ENCODE measurements around the gene VAPA. TPM values are rescaled to one million over a fixed set of nuclear protein-coding genes. Genes with fewer than 3 reads are reported as not detected.

The VAPA gene
- total and polyA plus RNA-seq, 2 donors (not counting 3 experiments of a cell fraction or from before 2014, with no cell fraction given): 105 to 163 TPM

- intact Hi-C loops (cut with micrococcal nuclease): no loop called here
- BruUV-seq (replicated peaks): no TSS peak
- no peak for FAIRE-seq
Observed at GRCh38 chr18:9878783-9879242, 35.0 kb upstream of the VAPA start.

More at GRCh38 chr18:9878783-9879242, 35.0 kb upstream of the VAPA start:
- H3K36me3 ChIP-seq (ENCODE audit: control insufficient read depth in 2 of 2, extremely low read depth in 1 of 2, insufficient read depth in 2 of 2, low read length in 2 of 2): no peaks in the 10 kb centered on the region
- H3K9ac ChIP-seq (replicated peaks; ENCODE audit: extremely low read depth, insufficient read depth, low read length): no peak overlapping the region
- H2AFZ ChIP-seq (ENCODE audit: low read depth, low read length): no peak overlapping the region
- TF ChIP-seq EZH2 (IDR thresholded peaks at IDR 0.05; ENCODE audit: borderline replicate concordance, low read depth, low read length, severe bottlenecking) (no peak), JUN (IDR thresholded peaks at IDR 0.05; ENCODE audit: borderline replicate concordance, insufficient read depth, insufficient read length, low read depth) (no peak), MAX (IDR thresholded peaks at IDR 0.05; ENCODE audit: insufficient read depth, insufficient read length) (no peak), POLR2A (IDR thresholded peaks at IDR 0.05; ENCODE audit: low read depth, low read length) (no peak), GATA2 (IDR thresholded peaks at IDR 0.05; ENCODE audit: insufficient read depth, insufficient read length, low read depth, low read length) (no peak), MYC (IDR thresholded peaks at IDR 0.05; ENCODE audit: low read depth, low read length) (no peak), POLR2AphosphoS5 (IDR thresholded peaks at IDR 0.05; ENCODE audit: insufficient read depth, low read depth, low read length) (no peak), FOS (IDR thresholded peaks at IDR 0.05; ENCODE audit: borderline replicate concordance, insufficient read depth, low read length) (no peak)
- TF ChIP-seq, protein P1, sequence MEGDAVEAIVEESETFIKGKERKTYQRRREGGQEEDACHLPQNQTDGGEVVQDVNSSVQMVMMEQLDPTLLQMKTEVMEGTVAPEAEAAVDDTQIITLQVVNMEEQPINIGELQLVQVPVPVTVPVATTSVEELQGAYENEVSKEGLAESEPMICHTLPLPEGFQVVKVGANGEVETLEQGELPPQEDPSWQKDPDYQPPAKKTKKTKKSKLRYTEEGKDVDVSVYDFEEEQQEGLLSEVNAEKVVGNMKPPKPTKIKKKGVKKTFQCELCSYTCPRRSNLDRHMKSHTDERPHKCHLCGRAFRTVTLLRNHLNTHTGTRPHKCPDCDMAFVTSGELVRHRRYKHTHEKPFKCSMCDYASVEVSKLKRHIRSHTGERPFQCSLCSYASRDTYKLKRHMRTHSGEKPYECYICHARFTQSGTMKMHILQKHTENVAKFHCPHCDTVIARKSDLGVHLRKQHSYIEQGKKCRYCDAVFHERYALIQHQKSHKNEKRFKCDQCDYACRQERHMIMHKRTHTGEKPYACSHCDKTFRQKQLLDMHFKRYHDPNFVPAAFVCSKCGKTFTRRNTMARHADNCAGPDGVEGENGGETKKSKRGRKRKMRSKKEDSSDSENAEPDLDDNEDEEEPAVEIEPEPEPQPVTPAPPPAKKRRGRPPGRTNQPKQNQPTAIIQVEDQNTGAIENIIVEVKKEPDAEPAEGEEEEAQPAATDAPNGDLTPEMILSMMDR (IDR thresholded peaks at IDR 0.05; ENCODE audit: extremely low read depth in 1 of 2, insufficient read depth in 1 of 2, low read depth in 1 of 2, low read length in 2 of 2): no peak
- no peak overlapping the region for H3K4me2 ChIP-seq (ENCODE audit: insufficient read depth, low read length)
- no peaks in the 10 kb centered on the region for H3K9me3 ChIP-seq (replicated peaks; ENCODE audit: control insufficient read depth, insufficient read depth, low read length)
- no peaks in the 10 kb centered on the region for H4K20me1 ChIP-seq (replicated peaks; ENCODE audit: control insufficient read depth, extremely low read depth, insufficient read depth, low read length)
- ChIA-PET CTCF (no interaction called here), POLR2A (no interaction called here)
- H3K79me2 ChIP-seq (ENCODE audit: control insufficient read depth, insufficient read depth, low read length): no peaks in the 10 kb centered on the region
- H3K27me3 ChIP-seq (ENCODE audit: control insufficient read depth in 2 of 2, insufficient read depth in 2 of 2, low read length in 2 of 2): no peaks in the 10 kb centered on the region
- H3K4me1 ChIP-seq (ENCODE audit: control insufficient read depth, extremely low read depth, insufficient read depth, low read length): peaks cover 27% of the 10 kb centered on the region
- dilution Hi-C loops (cut with MboI; ENCODE audit: extremely low pct_ligation_motif_present, low sequenced_read_pairs): no loop called here
- DNase-seq (ENCODE audit: low read depth, low spot score): no peak
- no peaks in the 10 kb centered on the region for H3K9me1 ChIP-seq (replicated peaks; ENCODE audit: control insufficient read depth, extremely low read depth, insufficient read depth, low read length)
- H3K4me3 ChIP-seq (replicated peaks in 1 of 3; ENCODE audit: insufficient read depth in 1 of 3, low read depth in 1 of 3, low read length in 3 of 3): no peak overlapping the region
- no peak overlapping the region for H3K27ac ChIP-seq (ENCODE audit: insufficient read depth, low read depth, low read length)
